Measurements from ENCODE around the gene PXDN.

Gene PXDN

GRCh38 chr2:1658394-1659151 is 85.7 kb downstream of the PXDN start:
- no peak for DNase-seq

DNA sequence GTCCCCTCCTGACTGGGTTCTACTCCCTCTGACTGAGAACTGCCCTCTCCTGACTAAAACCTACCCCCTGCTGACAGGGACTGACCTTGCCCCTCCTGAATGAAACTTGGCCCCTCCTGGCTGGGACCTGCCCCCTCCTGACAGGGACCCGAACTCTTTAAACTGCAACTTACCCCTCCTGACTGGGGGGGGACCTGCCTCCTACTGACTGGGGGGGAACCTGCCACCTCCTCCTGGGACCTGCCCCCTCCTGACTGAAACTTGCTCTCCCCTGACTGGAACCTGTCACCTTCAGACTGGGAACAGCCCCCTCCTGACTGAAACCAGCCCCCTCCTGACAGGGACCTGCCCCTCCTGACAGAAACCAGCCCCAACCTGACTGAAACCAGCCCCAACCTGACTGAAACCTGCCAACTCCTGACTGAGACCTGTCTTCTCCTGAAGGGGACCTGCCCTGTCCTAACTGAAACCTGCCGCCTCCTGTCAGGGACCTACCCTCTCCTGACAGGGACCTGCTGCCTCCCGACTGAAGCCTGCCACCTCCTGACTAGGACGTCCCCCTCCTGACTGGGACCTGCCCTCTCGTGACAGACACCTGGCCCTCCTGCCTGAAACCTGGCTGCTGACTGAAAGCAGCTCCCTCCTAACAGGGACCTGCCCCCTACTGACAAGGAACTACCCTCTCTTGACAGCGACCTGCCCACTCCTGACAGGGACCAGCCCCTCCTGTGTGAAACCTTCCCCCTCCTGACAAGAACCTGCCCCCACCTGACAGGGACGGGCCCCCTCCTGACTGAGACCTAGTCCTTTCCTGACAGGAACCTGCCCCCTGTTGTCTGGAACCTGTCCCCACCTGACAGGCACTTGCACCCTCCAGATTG is 87.1 kb downstream of the PXDN start:
- no peak for DNase-seq

DNA sequence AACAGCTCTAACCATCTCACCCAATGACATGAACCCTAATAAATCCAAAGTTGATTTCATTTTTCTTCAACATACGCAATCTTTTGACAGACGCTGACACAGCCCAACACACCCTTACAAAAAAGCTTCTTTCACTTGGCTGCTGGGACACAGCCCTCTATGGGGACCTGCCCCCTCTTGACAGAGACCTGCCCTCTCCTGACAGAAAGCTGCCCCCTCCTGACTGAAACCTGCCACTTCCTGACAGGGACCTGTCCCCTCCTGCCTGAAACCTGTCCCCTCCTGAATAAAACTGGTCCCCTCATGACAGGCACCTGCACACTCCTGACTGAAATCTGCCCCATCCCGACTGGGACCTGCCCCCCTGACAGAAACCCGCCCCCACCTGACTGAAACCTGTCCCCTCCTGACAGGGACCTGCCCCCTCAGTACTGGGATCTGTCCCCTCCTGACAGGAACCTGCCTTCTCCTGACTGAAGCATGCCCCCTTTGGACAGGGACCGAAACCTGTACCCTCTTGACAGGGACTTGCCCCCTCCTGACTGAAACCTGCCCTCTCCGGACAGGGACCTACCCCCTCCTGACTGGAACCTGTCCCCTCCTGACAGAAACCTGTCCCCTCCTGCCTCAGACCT is 87.9 kb downstream of the PXDN start:
- DNase-seq = no peak

- no peak for DNase-seq
These were observed 88.9 kb downstream of the PXDN start for GRCh38 chr2:1655461-1655860.

DNA sequence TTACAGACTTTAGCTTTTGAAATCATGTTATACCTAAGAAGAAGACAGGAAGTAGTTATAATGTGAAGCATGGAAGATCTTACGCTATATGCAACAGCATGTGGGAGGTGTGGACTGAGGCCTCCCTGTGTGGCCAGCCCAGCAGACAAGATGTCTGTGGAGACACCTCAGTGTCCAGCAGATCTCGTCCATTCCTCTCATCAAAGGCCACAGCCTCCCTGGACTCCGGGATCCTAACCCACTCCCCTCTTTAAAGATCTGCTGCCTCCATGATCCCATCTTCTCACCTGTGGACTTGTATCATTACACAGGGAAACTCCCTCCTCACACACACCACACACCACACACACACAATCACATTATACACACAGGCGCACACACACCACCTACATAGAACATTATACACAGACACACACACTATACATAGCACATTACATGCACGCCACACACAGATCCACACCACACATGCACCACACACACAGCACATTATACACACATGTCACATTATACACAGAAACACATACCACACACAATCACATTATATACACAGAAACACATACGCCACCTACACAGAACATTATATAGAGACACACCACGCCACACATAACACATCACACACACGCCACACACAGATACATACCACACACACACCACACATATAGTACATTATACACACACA is 89.5 kb downstream of the PXDN start:
- no peak for DNase-seq

DNA sequence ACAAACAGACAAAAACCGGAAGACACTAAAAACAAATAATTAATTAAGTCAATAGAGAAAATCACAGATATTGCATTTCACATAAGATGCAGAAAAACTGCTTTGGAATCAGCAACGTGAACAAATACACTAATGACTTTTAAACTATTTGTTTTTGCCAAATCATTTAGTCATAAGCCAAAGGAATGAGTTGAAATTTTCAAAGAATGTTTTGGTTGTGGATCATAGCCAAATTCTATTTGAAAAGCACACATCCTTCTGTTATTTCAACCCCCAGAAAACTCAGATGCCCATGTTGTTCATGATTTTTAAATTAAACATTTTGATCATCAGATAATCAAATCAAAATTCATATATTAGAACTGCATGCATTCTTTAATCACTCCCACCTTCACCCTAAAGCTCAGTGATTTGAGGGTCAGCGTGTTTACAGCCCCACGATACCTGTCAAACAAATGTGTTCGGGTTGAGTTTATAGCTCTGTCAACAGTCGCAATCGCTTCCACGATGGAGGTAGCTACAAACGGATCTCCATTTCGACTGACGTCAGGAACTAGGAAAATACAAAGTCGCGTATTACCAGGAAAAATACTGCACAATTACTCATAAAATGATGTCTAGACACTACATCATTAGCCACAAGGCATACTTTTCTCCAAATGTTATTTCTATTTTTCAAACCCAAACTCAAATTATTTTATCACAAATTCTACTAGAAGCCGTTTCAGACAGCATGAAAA is 90.2 kb downstream of the PXDN start:
- no peak for DNase-seq

DNA sequence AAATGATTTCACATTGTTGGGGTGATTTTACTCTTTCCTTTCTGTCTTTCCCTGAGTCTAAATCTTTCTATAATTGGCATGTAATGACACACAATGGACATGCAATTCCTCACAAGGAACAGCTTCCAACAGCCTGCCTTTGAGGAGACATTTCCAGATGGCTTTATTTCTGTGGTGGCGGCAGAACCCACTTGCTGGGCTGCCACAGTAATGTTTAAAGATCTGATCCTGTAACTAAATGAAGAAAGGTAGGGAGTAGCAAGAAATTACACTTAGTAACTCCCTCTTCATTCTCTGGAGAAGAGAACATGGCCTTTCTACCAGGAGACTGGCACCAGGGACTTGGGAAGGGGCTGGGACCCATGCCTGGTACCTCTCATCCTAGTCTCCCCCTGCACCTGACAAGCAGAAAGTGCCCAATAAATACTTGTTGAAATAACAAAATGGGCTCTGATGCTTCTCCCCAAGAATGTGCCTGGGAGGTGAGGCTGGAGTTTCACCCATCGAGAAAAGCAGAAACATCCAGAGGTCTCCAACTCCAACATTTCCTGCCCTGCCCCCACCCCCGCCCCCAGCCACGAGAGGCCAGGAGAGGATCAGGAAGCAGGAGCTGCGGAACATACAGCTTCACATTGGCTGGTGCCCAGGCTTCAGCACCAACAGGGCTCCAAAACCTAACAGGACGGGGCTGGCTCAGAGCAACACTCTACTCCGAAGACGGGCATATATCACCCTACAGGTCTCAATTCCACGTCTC is 92.1 kb downstream of the PXDN start:
- no peak for DNase-seq

DNA sequence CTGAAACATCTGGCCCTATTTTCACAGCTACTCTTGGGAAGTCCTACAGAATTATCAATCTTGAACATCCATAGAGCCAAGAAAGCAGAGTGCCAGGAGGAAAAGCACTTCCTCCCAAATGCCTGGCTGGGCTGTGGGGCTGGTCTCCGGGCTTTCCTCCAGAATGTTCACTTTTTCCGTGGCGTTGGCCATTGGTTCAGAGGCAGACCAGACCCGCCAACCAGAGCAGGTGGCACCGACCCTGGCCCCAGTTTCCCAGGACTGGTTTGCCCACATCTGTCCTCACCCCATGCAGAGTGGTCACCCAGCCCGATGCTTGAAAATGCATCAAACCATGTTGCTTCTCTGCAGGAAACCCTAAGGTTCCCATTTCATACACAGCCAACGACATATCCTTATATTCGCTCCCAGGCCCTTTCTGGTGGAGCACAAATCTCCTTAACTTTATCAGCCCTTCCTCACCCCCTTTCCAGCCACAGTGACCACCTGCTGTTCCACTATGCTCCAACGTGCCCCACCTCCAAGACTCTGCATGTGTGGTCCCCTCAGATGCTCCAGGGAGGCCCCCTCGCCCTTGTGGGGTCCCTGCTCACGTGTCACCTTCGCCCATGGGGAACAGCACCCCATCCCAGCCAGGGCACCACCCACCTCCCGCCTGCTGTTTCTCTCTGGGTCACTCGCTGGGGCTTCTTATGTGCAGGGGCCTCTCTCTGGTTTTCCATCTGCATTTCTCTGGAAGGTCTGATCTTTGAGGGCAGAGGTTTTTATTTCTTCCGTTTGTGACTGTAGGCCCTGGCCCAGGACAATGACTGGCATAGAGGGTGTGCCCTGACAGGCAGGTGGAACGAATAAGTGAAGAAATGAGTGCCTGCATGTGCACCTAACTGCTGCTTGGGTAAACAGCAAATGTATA is 92.9 kb downstream of the PXDN start:
- no peak for DNase-seq

DNA sequence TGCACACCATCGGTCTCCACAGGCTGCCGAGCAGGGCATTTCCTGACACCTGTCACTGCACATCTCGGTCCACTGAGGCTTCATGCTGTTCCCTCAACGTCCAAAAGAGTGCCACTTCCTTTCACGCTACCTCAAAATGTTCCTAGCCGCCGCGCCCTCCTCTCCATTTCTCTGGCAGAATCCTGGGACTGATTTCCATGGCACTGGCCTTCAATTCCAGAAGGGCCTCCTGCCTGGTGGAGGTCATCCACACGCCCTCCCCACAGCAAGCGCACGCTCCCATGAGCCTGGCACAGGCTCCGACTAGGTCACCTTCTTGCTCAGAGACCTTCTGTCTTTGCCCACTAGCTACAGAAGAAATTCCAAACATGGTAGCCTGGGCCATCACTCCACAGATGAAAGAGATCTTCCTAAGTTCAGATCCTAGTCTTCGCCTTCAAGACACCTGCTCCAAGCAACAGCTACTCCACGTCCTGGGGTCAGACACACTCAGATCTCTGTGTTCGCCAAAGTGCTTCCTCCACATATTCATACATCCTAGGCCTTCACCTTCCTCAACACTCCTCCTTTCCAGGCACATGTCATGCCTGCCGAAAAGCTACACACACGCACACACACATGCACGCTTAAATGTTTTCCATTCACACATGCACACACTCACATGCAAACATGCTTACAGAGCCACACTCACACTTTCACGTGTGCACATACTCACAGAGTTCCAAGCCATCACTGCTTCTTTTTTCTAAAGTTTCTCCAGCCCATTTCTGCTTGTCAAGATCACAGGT is 94.0 kb downstream of the PXDN start:
- DNase-seq = no peak

DNA sequence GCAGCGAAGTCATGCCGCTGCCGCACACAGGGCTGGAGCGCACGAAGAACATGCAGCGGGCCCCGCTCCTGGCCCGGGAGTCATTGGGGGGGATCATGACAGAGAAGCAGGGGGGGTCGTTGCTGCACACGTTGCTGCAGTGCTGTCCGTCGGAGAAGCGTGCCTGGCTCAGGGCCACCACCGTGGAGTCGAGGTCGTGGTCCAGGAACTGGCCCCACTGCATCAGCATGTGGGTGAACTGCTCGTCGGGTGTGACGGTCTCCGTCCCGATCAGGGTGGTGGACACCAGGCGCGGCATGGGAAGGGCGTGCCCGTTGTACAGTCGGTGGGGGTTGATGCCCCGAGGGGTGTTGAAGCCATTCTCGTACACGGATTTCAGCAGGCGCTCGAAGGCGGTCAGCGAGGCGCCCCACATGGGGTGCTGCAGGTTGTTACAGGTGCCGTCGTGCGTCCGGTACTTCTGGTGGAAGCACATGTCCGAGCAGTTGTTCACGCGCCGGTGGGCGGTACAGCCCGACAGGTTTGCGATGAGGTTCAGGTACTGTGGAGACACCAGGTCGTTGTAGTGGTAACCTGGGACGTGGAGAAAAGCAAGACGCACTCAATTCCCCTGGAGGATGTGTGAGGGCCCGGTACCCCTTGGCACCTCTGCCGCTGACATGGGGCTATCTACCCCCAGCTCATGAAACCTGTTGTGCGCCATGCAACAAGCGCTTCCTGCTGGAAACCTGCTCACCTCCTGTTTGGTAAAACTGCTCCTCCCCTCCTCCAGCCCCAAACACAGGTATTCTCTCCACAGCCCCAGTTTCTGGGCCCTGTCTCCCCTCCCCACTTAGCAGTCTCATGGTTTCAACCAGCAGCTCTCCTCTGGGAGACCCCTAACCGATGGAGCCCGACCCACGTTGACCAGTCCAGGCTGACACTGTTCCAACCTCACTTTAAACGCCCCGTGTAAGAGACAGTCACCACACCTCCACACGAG is 94.9 kb downstream of the PXDN start:
- no peak for DNase-seq

DNA sequence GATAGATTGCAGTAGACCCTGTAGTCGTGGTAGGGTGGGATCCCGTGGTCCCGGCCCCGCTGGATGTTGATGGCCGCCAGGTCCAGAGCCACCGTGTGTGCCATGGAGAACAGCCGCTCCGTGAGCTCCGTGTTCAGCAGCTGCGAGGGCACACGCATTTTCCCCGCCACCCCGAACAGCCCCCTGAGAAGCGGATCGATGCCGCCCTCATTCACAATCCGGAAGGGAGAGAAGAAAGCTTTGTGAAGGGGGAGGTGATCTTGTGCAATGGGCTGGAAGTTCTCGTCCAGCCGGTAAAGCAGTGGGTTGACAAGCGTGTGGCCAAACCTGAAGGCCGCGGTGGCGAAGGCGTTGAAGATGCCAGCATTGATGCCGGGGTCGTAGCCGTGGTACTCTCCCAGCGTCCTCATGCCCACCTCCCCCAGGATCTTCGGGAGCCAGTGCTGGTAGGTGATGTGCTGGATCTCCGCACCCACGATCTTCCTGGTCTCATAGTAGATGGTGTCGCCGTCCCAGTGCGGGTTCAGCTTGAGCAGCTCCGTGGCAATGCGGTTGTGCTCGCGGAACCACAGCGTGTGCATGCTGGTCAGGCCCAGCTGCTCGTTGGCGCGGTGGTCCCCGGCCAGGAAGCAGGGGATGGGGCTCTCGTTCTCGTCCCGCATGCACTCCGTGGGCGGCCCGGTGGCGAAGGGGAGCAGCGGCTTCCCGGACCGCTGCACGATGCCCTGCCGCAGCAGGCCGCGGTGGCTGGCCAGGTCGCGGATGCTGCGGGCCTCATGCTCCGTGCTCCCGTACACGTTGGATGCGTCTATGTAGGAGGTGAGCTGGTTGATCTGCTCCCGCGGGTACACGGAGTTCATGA is 95.8 kb downstream of the PXDN start:
- DNase-seq = no peak

- DNase-seq = no peak
These were observed 96.7 kb downstream of the PXDN start for GRCh38 chr2:1647417-1648240.

DNA sequence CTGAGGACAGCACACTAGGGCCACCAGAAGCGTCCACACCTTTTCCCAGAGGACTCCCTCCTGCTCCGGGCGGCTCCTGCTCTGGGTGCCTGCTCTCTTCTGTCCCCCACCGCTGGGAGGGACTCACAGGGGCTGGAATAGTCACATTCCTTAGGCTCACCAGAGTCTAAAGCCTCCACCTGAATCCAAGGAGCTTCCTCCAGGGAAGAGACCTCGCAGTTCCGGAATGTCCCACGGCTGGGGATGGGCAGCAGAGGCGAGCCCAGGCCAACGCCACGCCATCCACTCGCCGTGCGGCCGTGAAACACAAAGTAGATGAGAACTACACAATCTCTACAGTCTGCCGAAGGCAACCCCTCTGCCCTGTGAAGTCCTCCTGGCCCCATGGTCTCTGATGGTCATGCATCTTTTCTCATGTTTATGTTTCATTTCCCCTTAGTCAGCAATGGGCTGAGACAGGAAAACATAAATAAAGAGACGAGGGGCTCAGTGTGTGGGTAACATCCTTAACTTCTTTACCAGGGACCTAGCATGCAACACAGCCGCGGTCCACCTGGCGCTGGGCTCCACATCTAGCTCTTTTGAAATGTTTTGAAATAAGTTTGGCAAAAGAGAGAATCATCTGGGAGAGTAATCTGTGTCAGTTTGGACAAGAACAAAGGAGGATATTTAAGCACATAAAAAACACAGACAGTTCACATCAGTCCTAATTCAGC is 98.4 kb downstream of the PXDN start:
- no peak for DNase-seq

DNA sequence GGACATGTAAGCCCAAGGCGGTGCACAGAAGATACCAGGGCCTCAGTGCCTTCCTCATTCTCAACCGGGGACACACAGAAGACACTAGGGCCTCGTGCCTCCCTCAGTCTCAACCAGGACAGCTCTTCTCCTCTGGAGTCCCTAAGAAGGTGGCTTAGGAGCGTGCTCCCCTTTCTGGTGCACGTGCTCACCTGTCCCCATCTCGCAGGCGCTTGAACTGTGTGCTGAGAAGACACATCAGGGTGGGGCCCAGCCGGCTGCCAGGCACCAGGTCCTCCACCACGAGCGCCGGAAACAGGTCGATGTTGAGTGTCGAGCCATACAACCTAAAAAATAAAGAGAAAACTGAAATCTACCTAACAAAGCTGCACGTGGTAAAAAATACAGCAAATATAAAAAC is 99.9 kb downstream of the PXDN start:
- DNase-seq = no peak

GRCh38 chr2:1642993-1643619 is 101.2 kb downstream of the PXDN start:
- no peak for DNase-seq

Measured in CD4-positive, alpha-beta T cell treated with Interleukin-17A for 1 hour (primary cell).